Stimulated activated CD8-positive, alpha-beta memory T cell treated with anti-CD3 and anti-CD28 coated beads, Interleukin-7, amount 100 ng/mL, for 24 hours (primary cell): ENCODE measurements around the gene SLC39A3.

Experiments used
- DNase-seq: peaks from one replicate; pipeline ENCODE4 v3.0.0-alpha.2; 2020; ENCODE audit warnings: low read depth

SLC39A3 gene

GRCh38 chr19:2747349-2747748 lies 7.5 kb upstream of the SLC39A3 start:
- no peak for DNase-seq

GRCh38 chr19:2744113-2744512 lies 4.3 kb upstream of the SLC39A3 start:
- no peak for DNase-seq

DNA sequence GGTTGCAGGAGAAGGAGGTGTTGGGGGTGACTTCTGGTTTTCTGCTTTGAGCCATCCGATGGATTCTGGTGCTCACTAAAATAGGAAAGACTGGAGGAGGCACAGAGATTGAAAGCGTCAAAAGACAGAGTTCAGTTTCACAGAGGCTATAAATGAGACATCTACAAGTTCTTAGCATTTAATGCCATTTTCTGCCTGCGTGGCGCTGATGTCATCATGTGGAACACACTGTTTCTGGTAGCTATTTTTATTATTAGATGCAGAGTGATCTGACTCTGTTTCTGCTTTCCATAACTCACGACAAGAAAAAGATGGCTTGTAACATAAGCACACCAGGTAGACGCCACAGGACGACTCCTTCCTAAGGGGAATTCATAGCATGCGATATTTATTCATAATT lies 3.3 kb upstream of the SLC39A3 start:
- DNase-seq, result no peak

DNA sequence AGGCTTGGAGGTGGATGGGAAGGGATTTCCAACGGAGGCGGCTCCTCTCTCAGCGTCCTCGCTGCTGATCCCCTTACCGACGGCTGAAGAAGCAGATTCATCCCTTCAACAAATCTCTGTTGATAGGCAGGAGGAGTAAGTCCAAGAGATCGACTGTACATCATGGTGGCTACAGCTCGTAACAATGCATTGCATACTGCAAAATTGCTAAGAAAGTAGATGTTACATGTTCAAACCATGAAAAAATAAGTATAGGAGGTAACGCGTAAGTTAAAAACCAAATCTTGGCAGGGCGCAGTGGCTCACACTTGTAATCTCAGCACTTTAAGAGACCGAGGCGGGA lies 468 bp upstream of the SLC39A3 start:
- no peak for DNase-seq

GRCh38 chr19:2736550-2737190 lies 3.1 kb downstream of the SLC39A3 start:
- DNase-seq, result no peak

DNA sequence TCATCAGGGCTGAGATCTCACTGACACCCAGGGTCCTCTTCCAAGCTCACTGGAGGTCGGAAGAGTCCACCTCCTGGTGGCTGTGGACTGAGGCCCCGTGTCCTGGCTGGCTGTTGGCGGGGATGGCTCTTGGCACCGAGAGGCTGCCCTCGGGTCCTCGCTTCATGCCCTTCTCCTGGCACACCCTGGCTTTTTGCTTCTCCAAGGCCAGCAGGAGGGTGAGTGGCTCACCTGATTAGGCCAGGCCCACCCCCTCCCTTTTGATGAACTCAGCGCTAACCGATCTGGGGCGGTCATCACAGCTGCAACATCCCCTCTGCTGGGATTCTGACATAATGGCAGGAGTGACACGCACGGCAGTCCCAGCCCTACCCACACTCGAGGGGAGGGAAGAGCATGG lies 4.4 kb downstream of the SLC39A3 start:
- no peak for DNase-seq

DNA sequence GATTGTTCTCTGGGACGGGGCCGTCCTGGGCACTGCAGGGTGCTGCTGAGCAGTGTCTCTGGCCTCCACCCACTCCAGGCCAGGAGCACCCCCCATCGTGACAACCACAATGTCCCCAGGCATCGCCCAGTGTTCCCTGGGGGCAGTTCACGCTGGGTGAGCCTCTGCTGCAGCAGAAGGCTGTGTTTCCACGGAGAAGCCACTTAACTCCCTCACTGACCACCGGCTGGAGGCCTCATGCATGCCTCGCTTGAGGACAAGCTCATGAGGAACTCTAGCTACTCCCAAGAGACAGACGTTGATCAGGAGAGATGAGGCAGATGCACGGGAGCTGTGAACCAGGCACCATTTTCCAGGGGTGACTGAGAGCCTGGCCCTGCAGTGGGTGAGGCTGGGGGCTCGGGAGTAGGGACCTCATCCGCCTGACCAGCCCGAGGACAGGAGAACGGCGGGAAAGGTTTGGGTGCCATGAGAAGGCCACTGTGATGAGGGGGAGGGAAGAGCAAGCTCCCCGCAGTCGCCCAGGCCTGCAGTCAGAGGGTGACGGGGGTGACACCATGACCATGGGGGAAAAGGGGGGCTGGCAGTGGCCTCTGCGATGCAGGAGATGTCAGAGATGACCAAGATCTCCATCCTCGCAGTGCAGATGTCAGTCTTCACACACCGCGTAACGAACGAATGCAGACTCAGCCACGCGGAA lies 5.1 kb downstream of the SLC39A3 start:
- DNase-seq, result no peak

DNA sequence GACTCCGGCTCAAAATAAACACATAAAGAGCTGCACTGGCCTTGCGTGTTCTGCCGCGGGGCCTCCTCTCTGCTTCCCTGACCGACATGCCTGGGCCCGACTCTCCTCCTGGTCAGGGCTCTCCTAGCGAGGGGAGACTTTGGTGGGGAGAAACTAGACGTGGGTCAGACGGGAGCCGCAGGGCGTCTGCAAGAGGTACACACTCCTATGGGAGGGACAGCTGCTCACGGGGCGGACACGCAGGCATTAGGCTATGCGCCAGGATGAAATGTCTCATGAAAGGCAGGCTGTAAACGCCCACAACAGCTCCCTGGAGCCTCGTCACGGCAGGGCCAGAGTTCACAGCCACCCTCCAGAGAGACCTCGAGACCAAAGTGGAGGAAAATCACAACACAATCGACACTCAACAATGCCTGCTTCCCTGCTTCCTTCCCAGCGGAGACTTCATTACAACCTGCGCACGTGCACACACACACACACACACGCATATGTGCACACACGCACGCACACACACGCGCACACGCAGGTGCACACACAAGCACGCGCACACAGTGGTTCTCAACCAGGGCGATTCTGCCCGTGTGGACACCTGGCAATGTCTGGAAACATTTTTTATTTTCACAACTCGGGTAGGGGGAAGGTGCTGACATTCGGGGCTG lies 5.8 kb downstream of the SLC39A3 start:
- DNase-seq, result no peak

DNA sequence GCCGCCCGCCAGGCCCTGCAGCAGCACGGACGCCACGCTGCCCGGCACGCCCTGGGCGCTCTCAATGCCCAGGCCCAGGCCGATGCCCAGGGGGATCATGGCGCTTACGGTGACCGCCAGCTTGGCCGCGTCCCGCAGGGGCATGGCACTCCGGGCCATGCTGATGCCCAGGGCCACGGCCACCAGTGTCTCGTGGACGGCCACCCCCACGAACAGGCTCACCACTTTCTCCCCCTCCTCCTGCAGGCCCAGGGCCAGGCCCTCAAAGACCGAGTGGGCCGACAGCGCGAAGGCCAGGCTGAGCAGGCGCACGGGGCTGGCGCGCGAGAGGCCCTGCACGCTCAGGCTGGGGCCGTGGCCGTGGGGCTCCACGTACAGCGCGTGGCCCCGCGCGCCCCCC lies 6.9 kb downstream of the SLC39A3 start:
- DNase-seq, result no peak

DNA sequence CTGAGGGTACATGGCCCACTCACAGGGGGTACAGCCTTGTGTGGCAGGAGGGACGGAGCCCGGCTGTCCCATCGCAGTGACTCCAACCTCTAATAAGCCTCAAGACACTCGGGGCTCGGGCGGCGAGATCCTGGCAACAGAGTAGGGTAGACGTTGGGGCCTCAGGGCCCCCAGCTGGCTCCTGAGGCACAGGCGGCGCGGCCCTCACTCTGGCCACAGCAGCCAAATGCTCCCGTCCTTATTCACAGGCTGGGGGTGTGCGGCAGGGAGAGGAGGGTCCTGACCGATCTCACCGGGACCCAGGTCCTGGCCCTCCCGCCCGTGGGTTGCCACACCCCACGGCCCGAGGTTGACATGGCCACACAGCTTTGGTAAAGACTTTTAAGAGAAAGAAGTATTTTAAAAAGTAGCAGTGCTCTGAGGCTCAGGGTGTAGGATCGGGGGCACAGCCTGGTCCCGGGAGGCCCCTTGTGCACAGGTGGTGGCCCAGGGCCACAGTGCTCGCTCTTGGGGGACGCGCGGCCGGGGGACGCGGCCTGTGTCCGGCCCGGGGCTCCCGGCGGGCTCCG lies 7.6 kb downstream of the SLC39A3 start:
- DNase-seq, result no peak

GRCh38 chr19:2731181-2731995 lies 8.4 kb downstream of the SLC39A3 start:
- no peak for DNase-seq

GRCh38 chr19:2729943-2730818 lies 9.6 kb downstream of the SLC39A3 start:
- DNase-seq, result no peak

DNA sequence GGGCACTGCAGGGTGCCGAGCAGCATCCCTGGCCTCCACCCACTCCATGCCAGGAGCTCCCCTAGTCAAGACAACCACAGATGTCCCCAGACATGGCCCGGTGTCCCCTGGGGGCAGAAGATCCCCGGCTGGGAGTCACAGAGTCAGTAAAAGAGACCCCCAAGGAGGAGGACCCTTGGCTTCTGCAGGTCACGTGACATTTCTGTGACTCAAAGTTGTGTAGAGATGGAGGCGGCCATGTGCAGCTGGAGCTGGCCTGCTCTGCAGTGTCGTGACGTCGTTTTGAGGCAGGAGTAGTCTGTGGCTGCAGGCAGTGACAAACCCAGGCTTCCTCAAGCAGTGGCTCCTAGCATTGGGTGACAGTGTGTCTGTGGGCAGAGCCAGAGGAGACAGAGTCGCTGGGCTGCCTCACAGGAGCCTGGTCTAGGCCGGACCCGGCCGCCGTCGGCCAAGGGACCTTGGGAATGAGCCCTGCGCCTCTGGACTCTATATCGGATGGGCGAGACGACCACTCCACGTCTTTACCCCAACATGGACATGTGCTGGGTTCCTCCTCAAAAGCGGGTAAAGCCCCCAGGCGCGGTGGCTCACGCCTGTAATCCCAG lies 10.9 kb downstream of the SLC39A3 start:
- no peak for DNase-seq

DNA sequence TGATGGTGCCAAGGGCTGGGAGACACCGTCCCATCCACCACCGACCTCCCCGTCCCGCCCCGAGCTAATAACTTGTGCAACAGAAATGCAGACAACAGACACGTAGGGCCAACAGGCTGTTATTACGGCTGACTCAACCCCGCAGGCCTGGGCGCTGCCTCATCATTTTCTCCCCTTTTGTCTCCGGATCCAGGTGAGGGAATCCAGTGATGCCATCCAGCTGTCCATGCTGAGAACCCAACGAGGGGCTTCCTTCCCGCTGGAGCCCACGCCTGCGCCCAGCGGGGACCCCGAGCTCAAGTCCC lies 12.2 kb downstream of the SLC39A3 start:
- DNase-seq, result no peak

DNA sequence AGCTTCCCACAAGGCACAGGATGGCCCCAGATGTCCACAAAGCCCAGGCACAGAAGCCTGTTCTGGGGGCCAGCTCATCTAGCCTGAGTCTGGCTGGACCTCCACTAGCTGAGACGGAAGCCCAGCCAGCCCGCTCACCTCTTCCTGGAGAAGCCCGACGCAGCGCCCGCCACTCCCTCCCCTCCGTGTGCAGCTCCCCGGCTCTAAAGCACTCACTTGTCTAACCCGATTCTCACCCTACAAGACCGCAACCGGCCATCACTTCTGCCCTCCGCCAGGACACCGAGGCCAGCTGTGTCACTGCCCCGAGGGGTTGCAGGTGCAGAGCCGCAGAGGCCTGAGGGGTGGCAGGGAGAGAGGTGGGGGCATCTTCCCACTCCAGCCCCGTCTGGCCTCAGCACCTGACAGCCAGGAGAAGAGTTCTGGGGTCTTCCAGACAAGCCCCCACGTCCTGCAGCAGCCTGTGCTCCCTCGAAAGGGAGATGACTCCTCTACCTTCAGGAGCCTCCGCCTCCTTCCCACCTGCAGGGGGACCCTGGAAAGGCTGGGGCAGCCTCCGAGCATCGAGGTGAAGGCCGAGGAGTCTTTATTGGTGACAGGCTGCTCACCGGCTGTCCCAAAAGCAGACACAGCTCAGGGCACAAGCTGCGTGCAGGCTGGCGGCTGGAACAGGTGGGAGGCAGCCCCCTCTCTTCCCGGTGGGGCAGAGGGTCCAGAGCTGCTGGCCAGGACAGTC lies 12.7 kb downstream of the SLC39A3 start:
- DNase-seq, result no peak

DNA sequence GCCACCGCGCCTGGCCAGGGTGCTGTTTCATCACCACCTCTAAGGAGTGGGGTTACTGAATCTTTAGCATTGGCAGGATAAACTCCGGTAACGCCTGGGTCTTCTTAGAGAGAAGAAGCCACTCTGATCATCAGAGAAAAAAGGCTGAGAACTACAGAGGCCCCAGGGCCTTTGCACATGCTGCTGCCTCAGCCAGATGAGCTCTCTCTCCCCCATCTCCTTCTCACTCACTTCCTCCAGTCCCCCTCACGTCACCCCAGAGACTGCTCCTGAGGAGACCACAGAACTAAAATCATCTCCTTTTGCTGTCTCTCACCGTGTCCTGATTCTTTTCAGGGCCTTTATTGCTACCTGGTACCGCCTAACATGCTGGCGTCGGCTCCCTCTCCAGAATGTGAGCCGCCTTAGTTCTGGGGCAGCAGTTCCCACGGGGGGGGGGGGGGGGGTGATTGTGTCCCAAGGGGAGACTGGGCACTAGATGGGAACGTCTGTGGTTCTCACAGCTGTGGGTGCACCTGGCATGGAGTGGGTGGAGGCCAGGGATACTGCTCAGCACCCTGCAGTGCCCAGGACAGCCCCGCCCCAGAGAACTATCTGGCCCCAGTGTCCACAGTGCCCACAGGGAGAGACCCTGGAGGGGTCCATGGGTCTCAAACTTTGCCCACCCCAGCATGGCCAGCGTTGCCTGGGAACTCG lies 13.5 kb downstream of the SLC39A3 start:
- no peak for DNase-seq

DNA sequence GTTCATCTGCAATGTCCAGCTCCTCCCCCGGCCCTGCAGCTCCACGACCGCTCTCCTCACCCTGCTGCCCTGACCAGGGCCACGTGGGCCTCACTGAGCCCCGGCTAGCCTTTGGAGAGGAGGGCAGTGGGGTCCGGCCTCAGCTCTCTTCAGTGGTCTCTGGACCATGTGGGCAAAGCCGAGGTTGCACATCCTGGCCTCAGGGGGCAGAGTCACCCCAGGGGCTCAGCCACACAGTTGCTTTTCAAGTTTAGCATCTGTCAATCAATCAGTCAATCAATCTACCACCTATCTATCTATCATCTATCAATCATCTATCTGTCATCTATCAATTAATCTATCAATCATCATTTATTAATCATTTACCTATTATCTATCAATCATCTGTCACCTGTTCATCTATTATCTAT lies 15.7 kb downstream of the SLC39A3 start:
- no peak for DNase-seq

DNA sequence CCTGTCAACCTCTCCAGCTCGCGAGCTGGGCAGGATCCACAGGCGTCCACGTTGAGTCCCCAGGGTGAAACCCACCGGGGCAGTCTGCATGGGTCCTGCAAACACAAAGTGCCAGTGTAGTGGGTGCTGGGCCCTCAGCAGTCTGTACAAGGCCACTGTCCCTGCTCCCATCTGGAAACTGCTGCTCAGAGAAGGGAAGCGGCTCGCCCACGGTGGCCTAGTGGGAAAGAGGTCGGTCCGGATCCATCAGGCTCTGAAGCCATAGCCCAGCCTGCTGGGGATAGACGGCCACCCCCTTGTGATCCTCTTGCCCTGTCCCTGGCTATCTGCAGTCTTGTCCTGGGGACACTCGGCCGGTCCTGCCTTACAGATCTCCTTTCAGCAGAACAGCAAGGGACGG lies 16.1 kb downstream of the SLC39A3 start:
- no peak for DNase-seq

GRCh38 chr19:2723345-2723715 lies 16.5 kb downstream of the SLC39A3 start:
- no peak for DNase-seq
